ENCODE results near the gene ZW10.

DNA sequence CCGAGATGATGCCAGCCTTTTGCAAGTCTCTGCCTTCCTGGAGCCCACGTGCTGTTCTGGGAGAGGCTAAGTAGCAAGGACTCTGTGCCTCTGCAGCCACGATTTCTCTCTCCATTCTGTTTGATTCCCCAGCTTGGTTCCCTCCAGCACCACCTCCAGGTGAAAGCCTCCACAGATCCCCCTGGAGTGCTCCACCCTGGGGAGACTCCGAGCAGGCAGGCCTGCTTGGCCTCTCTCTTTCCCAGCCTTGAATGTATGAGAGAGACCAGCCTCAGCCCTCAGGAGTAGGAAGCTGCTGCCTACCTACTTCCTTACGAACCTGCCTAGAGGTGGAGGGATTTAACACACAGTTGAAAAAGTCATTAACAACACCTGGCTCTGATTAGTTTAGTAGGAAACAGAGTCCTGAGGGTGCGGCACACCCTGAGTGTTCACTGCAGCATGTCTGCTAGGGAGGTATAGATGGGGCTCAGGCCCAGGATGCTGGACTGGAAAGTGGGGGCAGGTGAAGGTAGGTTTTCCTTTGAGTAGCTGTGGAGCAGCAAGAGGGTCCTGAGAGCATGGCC is 89.9 kb downstream of the ZW10 start:
- TF ChIP-seq POLR2AphosphoS5 (IDR thresholded peaks at IDR 0.05; ENCODE audit: low read depth) = no peak
- TF ChIP-seq CTCF (IDR thresholded peaks at IDR 0.05; ENCODE audit: insufficient read depth, low read length) = no peak
- no peak for TF ChIP-seq SPI1 (IDR thresholded peaks at IDR 0.05; ENCODE audit: borderline replicate concordance, low read depth)
- TF ChIP-seq, protein P1, sequence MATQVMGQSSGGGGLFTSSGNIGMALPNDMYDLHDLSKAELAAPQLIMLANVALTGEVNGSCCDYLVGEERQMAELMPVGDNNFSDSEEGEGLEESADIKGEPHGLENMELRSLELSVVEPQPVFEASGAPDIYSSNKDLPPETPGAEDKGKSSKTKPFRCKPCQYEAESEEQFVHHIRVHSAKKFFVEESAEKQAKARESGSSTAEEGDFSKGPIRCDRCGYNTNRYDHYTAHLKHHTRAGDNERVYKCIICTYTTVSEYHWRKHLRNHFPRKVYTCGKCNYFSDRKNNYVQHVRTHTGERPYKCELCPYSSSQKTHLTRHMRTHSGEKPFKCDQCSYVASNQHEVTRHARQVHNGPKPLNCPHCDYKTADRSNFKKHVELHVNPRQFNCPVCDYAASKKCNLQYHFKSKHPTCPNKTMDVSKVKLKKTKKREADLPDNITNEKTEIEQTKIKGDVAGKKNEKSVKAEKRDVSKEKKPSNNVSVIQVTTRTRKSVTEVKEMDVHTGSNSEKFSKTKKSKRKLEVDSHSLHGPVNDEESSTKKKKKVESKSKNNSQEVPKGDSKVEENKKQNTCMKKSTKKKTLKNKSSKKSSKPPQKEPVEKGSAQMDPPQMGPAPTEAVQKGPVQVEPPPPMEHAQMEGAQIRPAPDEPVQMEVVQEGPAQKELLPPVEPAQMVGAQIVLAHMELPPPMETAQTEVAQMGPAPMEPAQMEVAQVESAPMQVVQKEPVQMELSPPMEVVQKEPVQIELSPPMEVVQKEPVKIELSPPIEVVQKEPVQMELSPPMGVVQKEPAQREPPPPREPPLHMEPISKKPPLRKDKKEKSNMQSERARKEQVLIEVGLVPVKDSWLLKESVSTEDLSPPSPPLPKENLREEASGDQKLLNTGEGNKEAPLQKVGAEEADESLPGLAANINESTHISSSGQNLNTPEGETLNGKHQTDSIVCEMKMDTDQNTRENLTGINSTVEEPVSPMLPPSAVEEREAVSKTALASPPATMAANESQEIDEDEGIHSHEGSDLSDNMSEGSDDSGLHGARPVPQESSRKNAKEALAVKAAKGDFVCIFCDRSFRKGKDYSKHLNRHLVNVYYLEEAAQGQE (IDR thresholded peaks at IDR 0.05; ENCODE audit: insufficient replicate concordance, low read depth) = no peak
- no peak for TF ChIP-seq GABPA (IDR thresholded peaks at IDR 0.05; ENCODE audit: low read depth)
